Measurements from ENCODE around the gene HGD.

DNA sequence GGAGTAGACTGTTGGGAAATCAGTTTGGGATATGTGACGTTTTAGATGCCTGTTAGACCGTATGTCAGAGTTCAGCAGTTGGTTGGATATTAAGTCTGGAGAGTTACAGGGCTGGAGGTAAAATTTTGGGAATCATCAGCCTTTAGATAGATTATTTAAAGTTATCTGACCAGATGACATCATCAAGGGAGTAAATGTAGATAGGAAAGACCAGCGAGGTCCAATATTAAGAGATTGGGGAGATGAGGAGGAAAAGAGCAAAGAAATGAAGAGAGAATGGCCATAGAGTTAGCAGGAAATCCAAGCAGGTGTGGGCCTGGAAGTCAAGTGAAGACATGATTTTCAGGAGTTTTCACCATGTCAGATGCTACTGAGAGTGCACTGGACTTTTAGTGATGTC lies 82.8 kb downstream of the HGD start:
- TF ChIP-seq CTCF (IDR thresholded peaks at IDR 0.05) (no peak), ZFX (IDR thresholded peaks at IDR 0.05; ENCODE audit: borderline replicate concordance) (no peak)

Data from 22Rv1 (cell line).